LNCAP (cell line): ENCODE measurements around the gene METTL23.

ENCODE experiments used
- CTCF ChIP-seq: fragments of 450-650 bp; IDR thresholded peaks from 2 replicates; pipeline ENCODE4 v1.5.1; 2017; ENCODE audit warnings: mild to moderate bottlenecking

The METTL23 gene

DNA sequence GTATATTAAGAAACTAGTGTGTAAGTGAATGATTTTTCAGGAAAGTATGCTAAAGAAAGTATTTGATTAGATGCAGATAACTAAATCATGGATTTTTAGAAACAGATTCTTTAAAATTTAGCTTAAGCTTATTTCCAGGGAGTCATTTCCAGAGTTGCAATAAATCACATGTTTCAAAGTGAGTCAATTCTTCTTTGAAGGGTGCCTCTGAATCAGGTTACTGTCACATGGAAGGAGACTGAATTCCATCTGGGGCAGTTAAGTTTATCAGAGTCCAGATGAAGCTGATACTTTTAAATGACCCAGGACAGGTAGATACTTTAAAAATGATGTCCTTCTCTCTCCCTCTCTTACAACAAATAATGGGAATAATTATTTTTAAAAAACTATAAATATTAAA, 16.3 kb downstream of the METTL23 start:
- TF ChIP-seq CTCF: no peak

- no peak for TF ChIP-seq CTCF
Measured at GRCh38 chr17:76744747-76745146, 18.1 kb downstream of the METTL23 start.

DNA sequence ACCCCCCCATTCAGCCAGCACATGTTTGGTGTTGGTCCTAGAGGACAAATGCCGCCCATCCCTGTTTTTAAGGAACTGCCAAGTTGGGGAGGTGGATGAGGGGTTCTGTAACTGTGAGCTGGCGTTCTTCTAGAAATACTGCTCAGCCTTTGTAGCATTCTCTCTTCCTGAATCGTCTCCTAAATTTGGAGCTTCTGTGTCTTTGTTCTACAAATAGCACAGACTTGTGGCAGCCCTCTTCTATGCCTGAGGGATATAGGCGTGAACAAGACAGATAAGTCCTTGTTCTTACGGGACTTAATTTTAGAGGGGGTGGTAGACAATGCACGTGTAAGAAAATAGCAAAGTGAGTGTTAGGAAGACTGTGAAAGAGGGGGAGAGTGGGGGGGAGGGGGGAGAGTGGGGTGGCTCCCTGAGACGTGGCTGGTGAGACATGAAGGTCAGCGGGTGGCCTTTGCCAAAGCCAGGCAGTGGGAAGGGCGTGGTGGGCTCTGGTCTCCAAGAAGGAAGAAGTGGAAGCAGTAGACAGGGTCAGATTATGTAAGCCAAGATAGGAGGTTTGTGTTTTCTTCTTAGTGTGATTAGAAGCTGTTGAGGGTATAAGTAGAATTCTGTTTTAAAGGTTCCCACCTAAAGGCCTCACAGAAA, 21.2 kb downstream of the METTL23 start:
- TF ChIP-seq CTCF: no peak

- TF ChIP-seq CTCF: no peak
Measured at GRCh38 chr17:76748657-76749056, 22.0 kb downstream of the METTL23 start.

- TF ChIP-seq CTCF: no peak
Measured at GRCh38 chr17:76751416-76751993, 24.9 kb downstream of the METTL23 start.

DNA sequence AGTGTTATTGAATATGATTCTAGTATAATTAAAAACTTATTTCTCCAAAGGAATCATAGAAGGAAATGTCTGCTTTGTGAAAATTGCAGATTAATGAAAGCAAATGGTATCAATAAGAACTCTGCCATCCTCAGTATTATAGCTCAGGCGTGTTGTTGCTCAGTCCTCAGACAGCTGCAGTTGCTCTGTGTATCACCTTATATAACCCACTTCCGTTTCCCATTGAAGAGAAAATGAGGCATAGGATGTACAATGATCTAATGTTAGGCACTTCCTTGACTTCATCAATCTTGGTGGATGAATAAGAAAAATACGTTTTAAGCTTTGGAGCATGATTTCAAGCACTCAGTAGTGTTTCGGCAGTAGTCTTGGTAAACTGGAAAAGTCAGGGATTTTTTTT, 25.4 kb downstream of the METTL23 start:
- TF ChIP-seq CTCF: no peak

DNA sequence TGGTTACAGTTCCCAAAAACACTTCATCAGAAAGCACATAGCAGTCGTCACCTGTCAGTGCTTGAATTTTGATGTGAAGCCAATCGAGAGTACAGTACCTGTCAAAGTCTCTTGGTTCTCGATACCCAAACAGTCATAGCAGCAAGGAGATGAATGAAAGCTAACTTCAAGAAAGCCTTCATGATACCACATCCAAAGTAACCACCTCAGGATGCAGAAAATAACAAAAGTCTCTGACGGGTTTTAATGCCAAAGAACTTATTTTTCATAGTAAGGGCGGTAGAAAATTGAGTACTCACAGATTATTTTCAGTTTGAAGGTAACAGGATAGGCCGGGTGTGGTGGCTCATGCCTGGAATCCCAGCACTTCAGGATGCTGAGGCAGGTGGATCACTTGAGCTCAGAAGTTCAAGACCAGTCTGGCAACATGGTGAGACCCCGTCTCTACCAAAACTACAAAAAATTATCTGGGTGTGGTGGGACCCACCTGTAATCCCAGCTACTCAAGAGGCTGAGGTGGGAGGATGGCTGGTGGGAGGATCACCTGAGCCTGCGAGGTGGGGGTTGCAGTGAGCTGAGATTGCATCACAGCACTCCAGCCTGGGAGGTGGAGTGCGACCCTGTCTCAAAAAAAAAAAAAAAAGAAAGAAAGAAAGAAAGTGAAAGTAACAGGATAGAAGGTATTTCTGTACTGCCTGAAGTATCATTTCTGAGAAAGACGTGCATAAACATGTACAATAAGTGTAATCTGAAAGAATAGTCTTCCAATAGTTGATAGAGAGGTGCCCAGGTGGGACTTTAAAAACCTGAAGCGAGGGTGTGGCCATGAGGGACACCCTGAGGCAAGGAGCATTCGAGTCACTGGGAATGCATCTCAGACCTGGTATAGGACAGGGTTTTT, 26.7 kb downstream of the METTL23 start:
- no peak for TF ChIP-seq CTCF
